GM19351 (cell line): ENCODE results near the gene CRYGA.
"Not testable (repeated sequence)": the region's sequence is repeated elsewhere in the genome, so short reads cannot be mapped to it uniquely, and the experiment has no call there.

ENCODE experiments used
- ATAC-seq: cut with Tn5 transposase; IDR thresholded peaks from one replicate; pipeline ENCODE4 v1.9.1; 2021; ENCODE audit warnings: mild to moderate bottlenecking, moderate library complexity; ENCODE audit not compliant: unreplicated experiment

Gene CRYGA

GRCh38 chr2:208164951-208165755, 1.8 kb upstream of the CRYGA start:
- no peak for ATAC-seq

- no peak for ATAC-seq
These were observed 7.0 kb downstream of the CRYGA start for GRCh38 chr2:208156439-208156838.

GRCh38 chr2:208153156-208153555, 10.2 kb downstream of the CRYGA start:
- no peak for ATAC-seq

GRCh38 chr2:208150956-208151355, 12.4 kb downstream of the CRYGA start:
- ATAC-seq = no peak

- no peak for ATAC-seq
These were observed 13.3 kb downstream of the CRYGA start for GRCh38 chr2:208150094-208150493.

- ATAC-seq = no peak
These were observed 14.6 kb downstream of the CRYGA start for GRCh38 chr2:208148803-208149202.

GRCh38 chr2:208147759-208148158, 15.6 kb downstream of the CRYGA start:
- ATAC-seq = no peak

- ATAC-seq = no peak
These were observed 16.4 kb downstream of the CRYGA start for GRCh38 chr2:208147008-208147407.

- no peak for ATAC-seq
These were observed 17.4 kb downstream of the CRYGA start, which contains the start of gene CRYGB for GRCh38 chr2:208146006-208146405. Gene CRYGB, minus strand, starts transcription at chr2:208146158. Its CDS starts 38 bp downstream, at chr2:208146120.

GRCh38 chr2:208142925-208143799, 20.2 kb downstream of the CRYGA start:
- ATAC-seq = no peak

GRCh38 chr2:208142240-208142924, 21.0 kb downstream of the CRYGA start:
- no peak for ATAC-seq

GRCh38 chr2:208139447-208139846, 23.9 kb downstream of the CRYGA start:
- ATAC-seq = no peak

- ATAC-seq = not testable (repeated sequence)
These were observed 25.1 kb downstream of the CRYGA start for GRCh38 chr2:208138334-208138733.

GRCh38 chr2:208136716-208137094, 26.7 kb downstream of the CRYGA start:
- no peak for ATAC-seq

GRCh38 chr2:208135794-208136715, 27.3 kb downstream of the CRYGA start:
- ATAC-seq = no peak

- peak; percentile 77 for ATAC-seq
These were observed 28.3 kb downstream of the CRYGA start for GRCh38 chr2:208134928-208135586.

GRCh38 chr2:208130712-208131110, 32.7 kb downstream of the CRYGA start:
- no peak for ATAC-seq

- no peak for ATAC-seq
These were observed 33.4 kb downstream of the CRYGA start, which contains the start of gene CRYGC for GRCh38 chr2:208129744-208130711. Gene CRYGC, minus strand, starts transcription at chr2:208129828. Its CDS starts 36 bp downstream, at chr2:208129792.
